ENCODE data around the gene ARHGAP18. TPM values are rescaled to one million over a fixed set of nuclear protein-coding genes. Genes with fewer than 3 reads are reported as not detected.

Gene ARHGAP18
- total RNA-seq: 110 and 119 TPM in 2 replicates

GRCh38 chr6:129709769-129710449, at the start of gene ARHGAP18:
Gene ARHGAP18 (minus strand): TSS chr6:129710177. CDS start chr6:129710136, 41 bp downstream.
- peak; percentile 95 for DNase-seq

GRCh38 chr6:129755787-129756186, 45.8 kb upstream of the ARHGAP18 start:
- no peak for DNase-seq

GRCh38 chr6:129754750-129755149, 44.8 kb upstream of the ARHGAP18 start:
- DNase-seq: no peak

- DNase-seq: no peak
Measured at GRCh38 chr6:129753422-129753821, 43.4 kb upstream of the ARHGAP18 start.

- DNase-seq: no peak
Measured at GRCh38 chr6:129751384-129751783, 41.4 kb upstream of the ARHGAP18 start.

GRCh38 chr6:129750360-129750759, 40.4 kb upstream of the ARHGAP18 start:
- peak; percentile 44 for DNase-seq

GRCh38 chr6:129749749-129750120, 39.8 kb upstream of the ARHGAP18 start:
- peak; percentile 78 for DNase-seq

- peak; percentile 63 for DNase-seq
Measured at GRCh38 chr6:129748901-129749748, 39.1 kb upstream of the ARHGAP18 start.

- DNase-seq: peak; percentile 44
Measured at GRCh38 chr6:129748212-129748900, 38.4 kb upstream of the ARHGAP18 start.

- DNase-seq: no peak
Measured at GRCh38 chr6:129747588-129748112, 37.7 kb upstream of the ARHGAP18 start.

- no peak for DNase-seq
Measured at GRCh38 chr6:129744880-129745237, 34.9 kb upstream of the ARHGAP18 start.

- DNase-seq: peak; percentile 73
Measured at GRCh38 chr6:129744201-129744879, 34.4 kb upstream of the ARHGAP18 start.

- DNase-seq: no peak
Measured at GRCh38 chr6:129740013-129740412, 30.0 kb upstream of the ARHGAP18 start.

GRCh38 chr6:129736105-129736504, 26.1 kb upstream of the ARHGAP18 start:
- DNase-seq: no peak

- peak; percentile 34 for DNase-seq
Measured at GRCh38 chr6:129733290-129733689, 23.3 kb upstream of the ARHGAP18 start.

GRCh38 chr6:129732542-129732941, 22.6 kb upstream of the ARHGAP18 start:
- DNase-seq: no peak

- no peak for DNase-seq
Measured at GRCh38 chr6:129732034-129732433, 22.1 kb upstream of the ARHGAP18 start.

- no peak for DNase-seq
Measured at GRCh38 chr6:129731428-129731827, 21.5 kb upstream of the ARHGAP18 start.

- DNase-seq: peak; percentile 73
Measured at GRCh38 chr6:129730477-129731165, 20.6 kb upstream of the ARHGAP18 start.

- no peak for DNase-seq
Measured at GRCh38 chr6:129726650-129727049, 16.7 kb upstream of the ARHGAP18 start.

GRCh38 chr6:129725341-129725740, 15.4 kb upstream of the ARHGAP18 start:
- DNase-seq: no peak

GRCh38 chr6:129719692-129720091, 9.7 kb upstream of the ARHGAP18 start:
- no peak for DNase-seq

Data from dermis blood vessel endothelial cell (primary cell).